OCI-LY3 (cell line): ENCODE results near the gene FGF13.

Experiments
- CTCF ChIP-seq: fragments of 200-600, 300-600 bp; sonication (generic); IDR thresholded peaks from 2 replicates; pipeline ENCODE4 v1.5.1; 2014; ENCODE audit warnings: antibody characterized with exemption, low read length, low read depth
- EZH2phosphoT487 ChIP-seq: fragments of 200-600 bp; shearing (Covaris generic); IDR thresholded peaks from 2 replicates; pipeline ENCODE4 v1.6.1; 2018; ENCODE audit warnings: antibody characterized with exemption, mixed run types, low read depth

- TF ChIP-seq CTCF, result no peak
- TF ChIP-seq EZH2phosphoT487, result no peak
Measured at GRCh38 chrX:138742217-138742616, 30.7 kb upstream of the FGF13 start.
